MM.1S (cell line): Measurements from ENCODE around the gene TNKS1BP1.

Source experiments
- CTCF ChIP-seq: fragments of 300-600 bp; sonication (generic); IDR thresholded peaks from 2 replicates; pipeline ENCODE4 v1.5.1; 2016; ENCODE audit warnings: antibody characterized with exemption, low read length, mixed read lengths
- EZH2 ChIP-seq: fragments of 300-600 bp; sonication (generic); optimal IDR thresholded peaks from 2 replicates; pipeline ENCODE3; 2017; ENCODE audit warnings: low read depth, mild to moderate bottlenecking, antibody characterized with exemption, low read length, mixed read lengths

GRCh38 chr11:57297221-57297620 lies 27.5 kb downstream of the TNKS1BP1 start:
- TF ChIP-seq EZH2 (no peak), CTCF (no peak)
